ENCODE data around the gene KRT76.

- no peak for TF ChIP-seq CTCF (IDR thresholded peaks at IDR 0.05; ENCODE audit: low read depth, low read length)
- TF ChIP-seq EZH2phosphoT487 (IDR thresholded peaks at IDR 0.05; ENCODE audit: low read depth): no peak
These were observed 11.4 kb downstream of the KRT76 start for GRCh38 chr12:52765702-52766101.
